NK-92 treated with Interleukin-12 subunit alpha and Interleukin-12 subunit beta, amount 100 ng/mL, for 24 hours (cell line): Measurements from ENCODE around the gene DAB2IP.

ENCODE experiments used
- DNase-seq: peaks from one replicate; lab custom pipeline; 2025; lab: John Stamatoyannopoulos, UW

Gene DAB2IP

DNA sequence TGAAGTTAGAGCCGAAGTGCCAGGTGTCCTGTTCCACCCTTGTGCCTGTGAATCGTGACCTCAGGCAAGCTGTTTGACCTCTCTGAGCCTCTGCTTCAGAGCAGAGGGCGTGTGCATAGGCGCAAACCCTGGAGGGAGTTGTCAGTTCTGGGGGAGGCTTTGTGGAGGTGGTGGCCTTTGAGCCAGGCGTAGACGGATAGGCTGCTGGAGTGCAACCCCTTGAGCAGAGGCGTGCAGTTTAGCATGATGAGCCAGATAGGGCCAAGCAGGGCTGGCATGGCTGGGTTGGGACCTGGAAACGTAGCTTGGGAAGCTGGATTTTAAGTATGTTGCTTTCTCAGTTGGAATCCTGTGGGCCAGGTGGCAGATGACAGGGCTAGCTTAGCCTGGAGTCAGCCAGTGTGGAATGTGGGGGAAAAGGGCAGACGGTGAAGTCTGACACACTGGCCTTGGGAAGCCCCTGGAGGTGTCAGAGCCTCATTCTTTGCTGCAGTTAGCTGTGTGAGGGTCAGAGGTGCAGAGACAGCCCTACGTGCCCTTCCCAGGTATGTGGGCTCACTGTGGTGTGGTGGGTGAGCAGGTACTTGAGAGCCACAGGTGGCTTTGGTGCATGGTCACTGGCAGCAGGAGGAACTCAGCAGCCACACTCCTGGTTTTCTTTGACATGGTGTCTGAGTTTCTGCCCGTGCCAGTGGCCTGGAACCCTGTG is 93.4 kb downstream of the DAB2IP start:
- DNase-seq: no peak

DNA sequence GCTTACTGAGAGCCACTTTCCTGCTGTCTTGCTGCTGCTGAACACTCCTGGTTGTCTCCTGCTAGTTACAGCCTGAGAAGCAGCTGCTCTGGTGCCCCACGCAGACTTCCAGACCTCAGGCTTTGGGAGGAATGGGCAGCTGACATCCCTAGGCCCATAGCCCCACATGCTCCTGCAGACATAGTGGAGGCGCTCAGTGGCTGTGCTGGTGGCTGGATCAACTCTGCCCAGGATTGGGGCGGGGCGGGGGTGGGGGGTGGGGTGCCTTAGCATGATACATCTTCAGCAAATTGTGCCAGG is 93.9 kb downstream of the DAB2IP start:
- DNase-seq: no peak

DNA sequence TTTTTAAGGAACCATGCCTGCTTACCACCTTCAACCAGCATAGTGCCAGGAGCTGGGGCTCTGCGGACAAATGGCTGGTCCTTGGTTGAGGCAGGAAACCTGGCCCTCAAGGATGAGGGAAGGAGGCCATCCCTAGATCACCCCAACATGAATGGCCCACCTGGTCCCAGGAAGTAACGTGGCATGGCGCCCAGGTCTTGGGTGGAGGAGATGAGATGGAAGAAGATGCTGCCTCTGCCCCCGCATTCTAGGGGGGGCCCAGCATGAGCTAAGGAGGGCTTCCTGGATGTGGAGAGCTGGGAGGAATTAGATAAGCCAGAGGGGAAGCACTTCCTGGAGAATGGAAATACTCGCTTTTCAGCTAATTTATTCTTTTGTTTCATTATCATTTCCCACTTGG is 95.0 kb downstream of the DAB2IP start:
- DNase-seq: no peak

DNA sequence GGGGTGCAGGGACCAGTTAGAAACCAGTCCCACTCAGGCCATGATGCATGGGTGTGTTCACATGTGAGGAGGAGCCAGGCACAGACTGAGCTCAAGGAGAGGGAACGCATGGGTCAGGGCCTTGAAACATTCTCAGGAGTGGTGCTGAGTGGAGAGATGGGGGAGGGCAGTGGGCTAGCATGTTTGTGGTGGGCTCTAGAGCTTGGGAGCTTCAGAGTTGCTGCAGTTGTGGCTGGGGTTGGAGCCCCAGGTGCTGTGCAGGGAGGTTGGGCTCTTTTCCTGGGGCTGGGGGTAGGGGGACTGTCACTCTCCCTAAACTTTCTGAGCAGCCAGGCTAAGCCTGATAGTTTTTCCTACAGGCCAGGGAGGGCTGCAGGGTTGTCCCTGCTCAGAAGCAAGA is 95.4 kb downstream of the DAB2IP start:
- no peak for DNase-seq

GRCh38 chr9:121748074-121748473 is 96.6 kb downstream of the DAB2IP start:
- no peak for DNase-seq

DNA sequence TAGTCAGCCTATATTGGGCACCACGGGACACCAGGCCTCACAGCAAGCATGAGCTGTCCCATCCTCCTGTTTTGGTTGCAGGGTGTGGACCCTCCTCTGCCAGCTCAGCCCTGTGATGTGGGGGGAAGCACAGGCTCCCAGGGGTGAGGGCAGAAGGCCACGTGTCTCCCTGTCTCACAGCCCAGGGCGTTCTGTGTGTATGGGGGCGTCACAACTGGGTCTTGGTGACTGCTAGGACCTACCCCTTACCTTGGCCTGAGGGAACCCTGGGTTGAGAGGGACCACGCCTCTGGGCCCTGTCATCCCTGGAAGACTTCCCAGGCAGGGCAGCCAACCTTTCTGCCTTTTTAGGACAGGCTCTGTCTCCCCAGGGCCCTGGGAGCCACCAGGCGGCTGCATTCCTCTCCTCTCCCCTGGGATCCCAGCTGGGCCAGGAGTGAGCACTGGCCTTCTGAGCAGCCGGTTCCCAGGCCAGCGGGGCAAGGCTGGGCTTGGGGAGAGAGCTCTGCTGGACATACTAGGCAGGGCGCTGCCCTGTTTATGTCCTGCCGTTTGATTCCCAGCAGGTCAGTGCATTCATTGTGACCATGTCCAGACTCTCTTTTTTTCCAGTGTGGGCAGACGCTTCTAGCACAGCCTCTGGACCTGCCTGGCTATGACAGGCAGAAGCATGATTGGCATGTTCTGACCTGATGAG is 97.4 kb downstream of the DAB2IP start:
- no peak for DNase-seq

- no peak for DNase-seq
Measured at GRCh38 chr9:121749614-121750013, 98.2 kb downstream of the DAB2IP start.

GRCh38 chr9:121750259-121750714 is 98.9 kb downstream of the DAB2IP start:
- DNase-seq: no peak

DNA sequence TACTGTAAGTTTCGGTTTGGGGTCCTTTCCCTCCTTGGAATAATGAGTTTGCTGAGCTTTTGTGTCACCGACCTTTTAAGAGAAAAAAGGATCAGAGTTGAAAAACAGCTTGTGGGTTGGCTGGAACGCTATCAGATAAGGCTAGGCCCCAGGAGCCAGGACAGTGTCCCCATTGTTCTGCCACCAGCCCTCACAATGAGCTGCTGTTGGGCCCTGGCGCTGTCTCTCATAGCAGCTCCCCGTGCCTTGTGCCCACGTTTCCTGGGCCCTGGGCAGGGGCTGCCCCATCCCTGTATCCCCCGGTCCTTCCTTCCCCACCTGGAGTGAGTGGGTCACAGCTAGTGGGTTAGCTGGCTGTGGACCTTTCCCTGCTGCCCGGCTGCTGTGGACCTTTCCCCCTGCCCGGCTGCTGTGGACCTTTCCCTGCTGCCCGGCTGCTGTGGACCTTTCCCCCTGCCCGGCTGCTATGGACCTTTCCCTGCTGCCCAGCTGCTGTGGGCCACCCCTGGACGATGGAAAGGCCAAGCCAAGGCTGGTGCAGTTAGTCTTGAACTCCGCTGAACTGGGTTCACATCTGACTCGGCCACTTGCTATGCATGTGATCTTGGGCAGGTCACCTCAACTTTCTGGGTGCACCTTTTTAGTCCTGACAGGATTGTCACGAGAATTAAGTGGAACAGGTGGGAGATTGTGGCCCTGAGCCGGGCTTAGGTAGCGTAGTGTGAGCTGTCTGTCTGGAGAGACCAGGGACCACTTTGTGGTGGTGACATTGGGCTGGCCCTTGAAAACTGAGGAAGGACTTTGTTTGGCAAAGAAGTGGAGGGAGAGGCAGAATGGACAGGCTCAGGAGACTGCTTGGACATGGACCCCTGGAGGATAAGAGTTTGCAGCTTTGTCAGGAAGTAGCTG is 99.5 kb downstream of the DAB2IP start:
- DNase-seq: no peak

- no peak for DNase-seq
Measured at GRCh38 chr9:121751686-121752445, 100.4 kb downstream of the DAB2IP start.

DNA sequence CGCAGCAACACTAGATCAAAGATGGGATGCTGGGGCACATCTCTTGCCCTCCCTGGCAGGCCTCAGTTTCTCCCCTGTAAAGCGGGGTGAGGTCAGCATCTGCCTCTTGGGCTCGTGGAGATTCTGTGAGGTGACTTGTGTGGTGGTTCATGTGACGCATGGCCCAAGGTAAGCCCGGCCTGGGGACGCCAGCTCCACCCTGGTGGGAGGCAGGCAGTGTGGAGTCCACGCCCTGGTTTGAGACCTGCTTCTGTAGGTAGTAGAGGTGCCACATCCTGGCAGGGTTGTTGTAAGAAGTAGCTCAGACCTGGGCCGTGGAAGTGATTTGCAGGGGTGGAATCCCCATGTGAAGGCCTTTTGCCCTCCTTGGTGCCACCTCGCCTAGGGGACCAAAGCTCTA is 101.5 kb downstream of the DAB2IP start:
- DNase-seq: no peak

DNA sequence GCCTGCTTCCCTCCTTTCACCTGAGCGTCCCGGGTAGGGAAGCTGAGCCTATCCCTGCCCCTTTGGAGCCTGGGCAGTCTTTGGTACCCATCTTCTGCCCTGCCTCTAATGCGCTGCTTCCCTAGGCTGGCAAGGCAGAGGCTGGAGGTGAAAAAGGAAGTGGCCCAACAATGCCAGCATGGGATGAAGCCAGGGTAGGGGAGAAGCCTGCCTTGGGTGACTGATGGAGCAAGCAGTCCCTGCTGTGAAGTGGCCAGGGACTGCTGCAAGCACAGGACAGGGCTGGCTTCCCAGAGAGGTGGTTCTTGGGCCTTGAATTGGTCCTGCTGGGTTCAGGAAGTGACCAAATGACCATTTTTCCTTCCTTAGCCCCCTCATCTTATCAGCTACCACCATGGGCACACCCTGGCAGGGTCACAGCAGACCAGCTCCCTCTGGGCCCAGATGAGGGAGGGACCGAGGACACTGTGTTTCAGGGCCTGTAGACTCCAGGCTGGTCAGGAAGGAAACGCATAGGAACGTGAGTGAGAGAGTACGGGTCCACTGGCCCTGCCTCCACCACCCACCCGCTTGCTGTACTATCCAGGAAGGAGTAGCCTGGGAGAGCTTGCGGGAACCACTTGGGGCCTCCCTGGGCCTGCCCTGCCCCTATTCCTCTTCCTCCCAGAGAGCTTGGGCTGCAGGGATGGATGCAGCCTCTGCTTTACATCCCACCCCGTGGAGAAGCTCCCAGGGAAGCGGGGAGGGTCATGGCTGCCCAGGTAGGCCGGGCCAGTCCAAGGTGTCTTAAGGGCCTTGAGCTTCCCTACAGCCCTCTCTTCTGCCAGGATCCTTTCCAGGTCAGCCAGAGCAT is 102.6 kb downstream of the DAB2IP start:
- no peak for DNase-seq

GRCh38 chr9:121754655-121755436 is 103.4 kb downstream of the DAB2IP start:
- DNase-seq: no peak

- DNase-seq: no peak
Measured at GRCh38 chr9:121755581-121755980, 104.1 kb downstream of the DAB2IP start.

- DNase-seq: no peak
Measured at GRCh38 chr9:121756474-121757280, 105.2 kb downstream of the DAB2IP start.

DNA sequence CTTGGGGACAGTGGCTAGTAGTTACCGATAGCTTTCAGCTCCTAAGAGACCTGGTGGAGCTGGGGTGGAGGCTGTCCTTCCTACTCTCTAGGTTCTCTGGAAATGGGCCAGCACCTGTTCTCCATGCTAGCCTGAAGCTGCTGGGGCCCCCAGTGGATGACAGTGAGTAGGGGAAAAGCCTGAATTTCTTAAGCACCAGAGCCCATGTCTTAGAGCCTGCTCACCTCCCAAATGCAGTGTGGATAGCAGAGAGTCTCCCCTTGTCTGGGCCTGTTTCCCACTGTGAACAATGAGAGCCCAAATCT is 105.8 kb downstream of the DAB2IP start:
- no peak for DNase-seq

DNA sequence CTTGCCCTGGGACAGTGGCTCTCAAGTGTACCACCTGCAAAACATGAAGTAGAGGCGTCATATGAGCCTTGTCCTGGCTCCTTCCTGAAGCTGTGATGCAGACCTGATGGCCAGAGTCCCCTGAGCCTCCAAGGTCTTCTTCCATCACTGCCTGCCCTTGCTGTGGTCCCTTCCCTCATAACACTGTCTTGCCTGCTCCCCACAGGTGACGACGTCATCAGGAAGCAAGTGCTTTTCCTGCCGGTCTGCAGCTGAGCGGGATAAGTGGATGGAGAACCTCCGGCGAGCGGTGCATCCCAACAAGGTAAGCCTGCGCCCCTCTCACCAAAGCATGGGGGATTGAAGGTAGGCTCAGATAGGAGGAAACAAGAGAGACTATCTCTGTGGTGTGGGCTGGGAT is 107.3 kb downstream of the DAB2IP start:
- no peak for DNase-seq

DNA sequence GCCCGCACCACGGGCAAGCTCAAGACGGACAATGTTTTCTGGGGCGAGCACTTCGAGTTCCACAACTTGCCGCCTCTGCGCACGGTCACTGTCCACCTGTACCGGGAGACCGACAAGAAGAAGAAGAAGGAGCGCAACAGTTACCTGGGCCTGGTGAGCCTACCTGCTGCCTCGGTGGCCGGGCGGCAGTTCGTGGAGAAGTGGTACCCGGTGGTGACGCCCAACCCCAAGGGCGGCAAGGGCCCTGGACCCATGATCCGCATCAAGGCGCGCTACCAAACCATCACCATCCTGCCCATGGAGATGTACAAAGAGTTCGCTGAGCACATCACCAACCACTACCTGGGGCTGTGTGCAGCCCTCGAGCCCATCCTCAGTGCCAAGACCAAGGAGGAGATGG is 108.6 kb downstream of the DAB2IP start:
- no peak for DNase-seq

DNA sequence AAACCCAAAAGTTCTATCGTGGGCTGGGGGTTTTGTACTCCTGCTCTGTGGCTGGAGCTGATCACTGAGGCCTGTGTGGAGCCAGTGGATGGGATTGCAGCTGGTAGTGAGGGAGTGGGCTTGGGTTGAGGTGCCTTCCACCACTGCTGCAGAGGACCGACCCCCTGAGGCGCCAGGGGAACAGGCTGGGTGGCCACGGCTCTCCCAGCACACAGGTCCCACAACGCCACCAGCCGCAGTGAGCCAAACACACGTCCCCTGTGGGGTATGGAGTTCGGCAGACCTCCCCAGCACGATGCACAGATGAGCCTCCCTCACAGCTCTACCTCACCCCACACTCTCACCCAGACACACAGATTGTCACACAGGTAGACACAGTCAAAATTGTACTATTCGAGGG is 109.1 kb downstream of the DAB2IP start:
- DNase-seq: no peak

- no peak for DNase-seq
Measured at GRCh38 chr9:121763131-121763530, 111.7 kb downstream of the DAB2IP start.
